EL (cell line): Measurements from ENCODE around the gene IMP4.
A peak's percentile ranks its signal among the peaks of the same experiment; 100 is the strongest.

Experiments used
- DNase-seq: peaks from one replicate; pipeline ENCODE4 v3.0.0-alpha.2; 2016

Gene IMP4

GRCh38 chr2:130378898-130379214 is 36.2 kb downstream of the IMP4 start:
- no peak for DNase-seq

- no peak for DNase-seq
Observed at GRCh38 chr2:130380096-130380934, 37.6 kb downstream of the IMP4 start.

GRCh38 chr2:130381145-130381544 is 38.4 kb downstream of the IMP4 start:
- DNase-seq, result no peak

- no peak for DNase-seq
Observed at GRCh38 chr2:130381619-130382018, 38.9 kb downstream of the IMP4 start.

GRCh38 chr2:130382313-130382917 is 39.7 kb downstream of the IMP4 start:
- DNase-seq, result no peak

- no peak for DNase-seq
Observed at GRCh38 chr2:130385709-130386108, 43.0 kb downstream of the IMP4 start.

- DNase-seq, result no peak
Observed at GRCh38 chr2:130387071-130387400, 44.3 kb downstream of the IMP4 start.

- DNase-seq, result no peak
Observed at GRCh38 chr2:130387804-130388203, 45.1 kb downstream of the IMP4 start.

GRCh38 chr2:130388221-130388907 is 45.7 kb downstream of the IMP4 start:
- no peak for DNase-seq

- DNase-seq, result no peak
Observed at GRCh38 chr2:130389358-130389757, 46.7 kb downstream of the IMP4 start.

GRCh38 chr2:130389783-130390182 is 47.1 kb downstream of the IMP4 start:
- DNase-seq, result no peak

- DNase-seq, result no peak
Observed at GRCh38 chr2:130390460-130391057, 47.9 kb downstream of the IMP4 start.

- DNase-seq, result peak; percentile 74
Observed at GRCh38 chr2:130391058-130391871, 48.6 kb downstream of the IMP4 start.

- DNase-seq, result peak; percentile 55
Observed at GRCh38 chr2:130391872-130392670, 49.4 kb downstream of the IMP4 start.

GRCh38 chr2:130393318-130393910 is 50.7 kb downstream of the IMP4 start:
- DNase-seq, result peak; percentile 28
